NCI-H82 treated with DMSO at 0.1 percent for 48 hours (cell line): ENCODE results near the gene MXD1.
A peak's percentile ranks its signal among the peaks of the same experiment; 100 is the strongest.
"Not testable (repeated sequence)": the region's sequence is repeated elsewhere in the genome, so short reads cannot be mapped to it uniquely, and the experiment has no call there.

Experiments
- DNase-seq: peaks from one replicate; lab custom pipeline; 2025; ENCODE audit not compliant: unreplicated experiment; lab: John Stamatoyannopoulos, UW

MXD1 gene, protein sequence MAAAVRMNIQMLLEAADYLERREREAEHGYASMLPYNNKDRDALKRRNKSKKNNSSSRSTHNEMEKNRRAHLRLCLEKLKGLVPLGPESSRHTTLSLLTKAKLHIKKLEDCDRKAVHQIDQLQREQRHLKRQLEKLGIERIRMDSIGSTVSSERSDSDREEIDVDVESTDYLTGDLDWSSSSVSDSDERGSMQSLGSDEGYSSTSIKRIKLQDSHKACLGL

DNA sequence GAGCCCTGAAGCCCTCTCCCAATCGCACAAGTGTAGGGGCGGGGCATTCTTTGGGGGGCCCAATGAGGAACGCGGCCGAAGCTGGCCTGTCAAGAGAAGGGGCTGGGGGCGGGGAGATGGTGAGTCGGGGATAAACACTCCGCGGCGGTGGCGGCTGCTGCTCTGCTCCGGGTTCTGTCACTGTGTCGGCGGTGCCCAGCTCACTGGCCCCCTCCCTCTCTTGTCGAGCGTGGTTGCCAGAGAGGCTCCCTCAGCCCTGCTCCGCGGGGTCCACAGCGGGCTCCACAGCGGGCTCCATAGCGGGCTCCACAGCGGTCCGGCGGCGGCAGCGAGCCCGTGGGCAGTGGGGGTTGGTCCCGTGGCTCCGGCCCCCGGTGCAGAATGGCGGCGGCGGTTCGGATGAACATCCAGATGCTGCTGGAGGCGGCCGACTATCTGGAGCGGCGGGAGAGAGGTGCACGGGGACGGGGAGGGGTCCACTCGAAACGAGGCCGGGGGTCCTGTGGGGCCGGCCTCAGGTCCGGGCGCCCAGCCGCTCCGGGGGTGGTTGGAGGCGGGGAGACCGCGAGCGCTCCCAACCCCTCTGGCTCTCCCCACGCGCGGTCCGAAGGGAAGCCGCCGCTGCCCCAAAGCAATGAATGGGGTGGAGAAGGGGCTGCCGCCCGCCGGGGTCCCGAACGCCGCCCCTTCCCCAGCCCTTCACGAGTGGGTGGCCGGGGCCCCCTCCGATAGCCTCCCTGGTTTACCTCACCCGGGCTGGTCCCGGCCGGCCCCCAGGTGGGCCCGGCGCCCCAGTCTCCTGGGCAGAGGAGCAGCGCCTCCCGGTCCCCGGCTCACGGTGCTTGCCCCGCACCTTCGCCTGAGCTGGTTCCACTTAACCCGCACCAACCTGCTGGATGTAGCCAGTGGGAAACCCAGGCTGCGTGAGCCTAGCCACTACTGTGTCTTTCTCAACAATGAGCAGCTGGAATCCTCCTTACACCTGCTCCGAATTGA lies at the start of gene MXD1:
TSS of gene MXD1 (plus strand) at position 160 of the 996 bp plus-strand sequence. CDS start at position 382, 222 bp downstream.
- DNase-seq = no peak

DNA sequence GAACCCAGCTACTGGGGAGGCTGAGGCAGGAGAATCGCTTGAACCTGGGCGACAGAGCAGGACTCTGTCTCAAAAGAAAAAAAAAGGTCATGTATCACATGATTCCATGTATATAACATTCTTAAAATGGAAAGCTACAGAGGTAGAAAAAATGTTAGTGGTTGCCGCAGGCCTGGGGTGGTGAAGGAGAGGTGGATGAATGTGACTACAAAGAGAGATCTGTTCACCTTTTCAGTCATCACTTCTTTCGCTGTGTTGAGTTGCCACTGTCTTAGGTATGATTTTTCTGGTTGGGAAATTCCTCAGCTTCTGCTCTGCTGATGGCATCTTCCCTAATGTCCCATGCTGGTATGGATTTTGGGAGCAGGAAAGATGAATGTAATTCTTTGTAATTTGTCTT lies 26.5 kb upstream of the MXD1 start:
- DNase-seq = no peak

DNA sequence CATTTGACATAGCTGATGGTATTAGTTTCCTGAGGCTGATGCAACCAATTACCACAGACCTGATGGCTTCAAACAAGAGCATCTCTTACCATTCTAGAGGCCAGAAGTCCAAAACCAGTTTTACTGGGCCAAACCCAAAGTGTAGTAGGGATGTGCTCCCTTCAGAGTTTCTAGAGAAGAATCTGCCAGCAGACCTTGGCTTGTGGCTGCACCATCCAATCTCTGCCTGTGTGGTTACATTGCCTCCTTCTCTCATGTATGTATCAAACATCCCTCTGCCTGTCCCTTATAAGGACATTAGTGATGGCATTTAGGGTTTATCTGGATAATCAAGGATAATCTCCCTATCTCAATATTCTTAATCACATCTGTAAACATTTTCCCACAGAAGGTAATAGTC lies 25.6 kb upstream of the MXD1 start:
- no peak for DNase-seq

DNA sequence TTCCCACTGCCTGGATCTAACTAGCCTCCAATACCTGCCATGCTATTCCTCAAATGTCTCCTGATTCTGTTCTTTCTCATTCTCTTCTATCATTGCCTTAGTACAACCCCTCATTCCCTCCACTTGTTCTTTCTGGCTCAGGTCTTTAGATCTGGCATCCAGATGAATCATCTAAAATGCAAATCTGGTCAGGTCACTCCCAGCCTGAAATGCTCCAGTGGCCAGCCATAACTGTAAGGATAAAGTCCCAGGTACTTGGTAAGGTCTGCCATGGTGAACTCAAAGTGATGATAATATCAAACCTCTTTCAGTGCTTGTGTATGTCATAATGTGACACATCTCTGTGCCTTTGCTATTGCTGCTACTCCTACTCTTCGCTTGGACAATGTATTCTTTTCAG lies 24.0 kb upstream of the MXD1 start:
- DNase-seq = no peak

DNA sequence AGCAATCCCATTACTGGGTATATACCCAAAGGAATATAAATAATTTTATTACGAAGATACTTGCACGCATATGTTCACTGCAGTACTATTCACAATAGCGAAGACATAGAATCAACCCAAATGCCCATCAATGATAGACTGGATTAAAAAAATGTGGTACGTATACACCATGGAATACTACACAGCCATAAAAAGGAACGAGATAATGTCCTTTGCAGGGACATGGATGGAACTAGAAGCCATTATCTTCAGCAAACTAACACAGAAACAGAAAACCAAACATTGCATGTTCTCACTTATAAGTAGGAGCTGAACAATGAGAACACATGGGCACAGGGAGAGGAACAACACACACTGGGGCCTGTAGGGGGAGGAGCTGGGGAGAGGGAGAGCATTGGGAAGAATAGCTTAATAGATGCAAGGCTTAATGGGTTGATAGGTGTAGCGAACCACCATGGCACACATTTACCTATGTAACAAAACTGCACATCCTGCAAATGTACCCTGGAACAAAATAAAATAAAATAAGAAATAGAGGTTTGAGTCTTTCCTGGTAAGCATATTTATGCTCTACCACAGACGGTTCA lies 22.0 kb upstream of the MXD1 start:
- DNase-seq = not testable (repeated sequence)

DNA sequence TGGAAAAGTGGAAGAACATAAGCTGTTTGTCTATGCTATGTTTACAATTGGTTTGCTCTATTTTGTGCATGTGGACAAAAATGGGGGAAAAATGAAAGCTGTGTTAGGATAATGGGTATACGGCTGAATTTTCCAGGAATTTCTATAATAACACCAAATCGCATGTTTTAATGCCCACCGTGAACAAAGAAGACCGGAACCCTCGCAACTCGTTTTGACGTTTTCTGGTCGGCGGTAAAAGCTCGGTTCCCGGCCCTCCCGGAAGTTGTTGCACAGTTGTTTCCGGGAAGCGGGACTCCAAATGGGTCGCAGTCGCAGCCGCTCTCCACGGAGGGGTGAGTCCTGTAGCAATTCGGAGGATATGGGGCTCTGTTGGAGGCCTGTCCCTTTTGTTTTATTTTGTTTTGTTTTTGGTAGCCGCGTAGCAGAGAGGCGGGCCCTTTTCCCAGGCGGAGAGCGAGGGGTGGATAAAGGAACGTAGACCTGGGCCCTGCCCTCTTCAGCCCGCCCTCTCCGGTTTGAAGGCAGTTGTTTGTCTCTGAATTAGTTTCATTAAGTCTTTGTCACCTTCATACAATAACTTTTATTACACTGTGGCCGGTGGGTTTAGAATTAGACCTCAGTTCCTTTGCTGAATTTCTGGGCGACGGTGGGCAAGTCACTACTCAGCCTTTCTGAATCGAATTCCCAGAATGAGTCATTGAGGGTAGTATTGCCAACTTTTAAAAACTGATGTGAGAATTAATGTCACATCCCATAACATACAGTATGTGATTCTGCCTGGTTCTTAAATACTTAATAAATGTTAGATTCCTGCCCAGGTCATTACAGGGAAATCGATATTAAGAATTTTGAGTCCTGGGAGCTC lies 21.0 kb upstream of the MXD1 start, which contains the start of gene SNRNP27:
TSS of gene SNRNP27 (plus strand) at position 273 of the 868 bp plus-strand sequence. CDS start at position 302, 29 bp downstream.
- peak; percentile 45 for DNase-seq

DNA sequence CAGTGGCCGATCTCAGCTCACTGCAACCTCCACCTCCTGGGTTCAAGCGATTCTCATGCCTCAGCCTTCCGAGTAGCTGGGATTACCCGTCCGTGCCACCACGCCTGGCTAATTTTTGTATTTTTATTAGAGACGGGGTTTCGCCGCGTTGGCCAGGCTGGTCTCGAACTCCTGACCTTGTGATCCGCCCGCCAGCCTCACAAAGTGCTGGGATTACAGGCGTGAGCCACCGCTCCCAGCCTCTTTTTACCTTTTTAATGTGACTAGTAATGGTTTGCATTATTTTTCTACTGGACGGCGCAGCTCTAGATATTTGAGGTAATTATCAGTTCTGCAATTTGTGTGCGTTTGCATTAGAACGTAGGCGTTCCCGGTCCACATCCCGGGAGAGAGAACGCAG lies 20.2 kb upstream of the MXD1 start:
- DNase-seq = not testable (repeated sequence)

DNA sequence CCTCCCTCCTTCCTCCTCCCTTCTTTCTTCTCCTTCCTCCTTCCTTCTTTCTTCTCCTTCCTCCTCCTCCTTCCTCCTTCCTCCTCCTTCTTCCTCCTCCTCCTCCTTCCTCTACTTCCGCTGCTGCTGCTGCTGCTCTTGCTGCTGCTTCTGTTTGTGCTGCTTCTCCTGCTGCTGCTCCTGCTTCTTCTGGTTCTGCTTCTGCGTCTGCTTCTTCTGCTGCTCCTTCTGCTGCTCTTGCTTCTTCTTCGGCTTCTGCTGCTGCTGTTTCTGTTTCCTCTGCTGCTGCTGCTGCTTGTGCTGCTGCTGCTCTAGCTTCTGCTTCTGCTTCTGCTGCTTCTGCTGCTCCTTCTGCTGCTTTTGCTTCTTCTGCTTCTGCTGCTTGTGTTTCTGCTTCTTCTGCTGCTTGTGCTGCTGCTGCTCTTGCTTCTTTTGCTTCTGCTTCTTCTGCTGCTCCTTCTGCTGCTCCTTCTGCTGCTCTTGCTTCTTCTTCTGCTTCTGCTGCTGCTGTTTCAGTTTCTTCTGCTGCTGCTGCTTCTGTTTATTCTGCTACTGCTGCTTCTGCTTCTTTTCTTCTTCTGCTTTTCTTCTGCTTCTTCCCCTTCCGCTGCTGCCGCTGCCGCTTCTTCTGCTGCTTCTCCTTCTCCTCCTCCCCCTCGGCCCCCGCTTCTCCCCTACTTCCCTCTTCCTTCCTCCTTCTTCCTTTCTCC lies 12.5 kb upstream of the MXD1 start:
- DNase-seq = no peak

DNA sequence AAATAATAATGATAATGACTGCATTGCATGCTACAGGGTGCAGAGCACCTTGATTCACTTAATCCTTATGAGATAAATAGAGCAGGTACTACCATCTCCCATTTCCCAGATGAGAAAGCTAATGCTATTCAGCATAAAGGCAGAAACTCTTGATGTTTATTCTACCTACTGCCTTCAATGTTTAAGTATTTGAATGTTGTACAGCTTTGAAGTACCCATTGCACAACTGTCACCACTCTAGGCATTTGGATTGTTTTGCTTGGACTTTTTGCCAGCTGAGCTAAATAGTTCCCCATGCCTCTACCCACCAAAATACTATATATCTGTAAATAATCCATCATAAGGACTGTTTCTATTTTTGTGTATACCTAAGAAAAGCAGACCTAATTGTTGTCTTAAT lies 7.7 kb upstream of the MXD1 start:
- no peak for DNase-seq

DNA sequence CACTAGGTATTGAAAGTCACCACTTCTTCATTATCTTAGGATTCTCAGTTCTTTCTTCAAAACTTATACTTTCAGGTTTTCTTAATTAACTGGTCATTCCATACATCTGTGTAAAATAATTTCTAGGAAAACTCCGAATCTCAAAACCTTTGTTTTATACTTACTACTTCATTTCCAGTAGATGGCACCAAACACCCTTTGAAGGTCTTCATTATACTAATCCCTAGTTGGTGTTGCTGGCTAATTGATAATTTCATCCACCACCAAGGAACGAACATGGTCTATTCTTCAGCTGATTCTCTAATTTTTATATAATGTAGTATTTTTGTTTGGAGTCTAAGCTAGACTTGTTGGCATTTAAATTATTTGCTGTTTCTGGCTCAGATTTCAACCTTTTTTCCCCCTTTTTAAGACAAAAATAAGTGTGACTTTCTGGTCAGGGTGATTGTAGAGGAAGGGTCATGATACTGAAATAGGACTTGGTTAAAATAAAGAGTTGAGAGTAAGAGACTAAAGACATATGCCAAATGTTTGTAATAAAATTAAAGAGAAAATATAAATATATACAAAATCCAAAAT lies 2.8 kb upstream of the MXD1 start:
- DNase-seq = peak; percentile 60

DNA sequence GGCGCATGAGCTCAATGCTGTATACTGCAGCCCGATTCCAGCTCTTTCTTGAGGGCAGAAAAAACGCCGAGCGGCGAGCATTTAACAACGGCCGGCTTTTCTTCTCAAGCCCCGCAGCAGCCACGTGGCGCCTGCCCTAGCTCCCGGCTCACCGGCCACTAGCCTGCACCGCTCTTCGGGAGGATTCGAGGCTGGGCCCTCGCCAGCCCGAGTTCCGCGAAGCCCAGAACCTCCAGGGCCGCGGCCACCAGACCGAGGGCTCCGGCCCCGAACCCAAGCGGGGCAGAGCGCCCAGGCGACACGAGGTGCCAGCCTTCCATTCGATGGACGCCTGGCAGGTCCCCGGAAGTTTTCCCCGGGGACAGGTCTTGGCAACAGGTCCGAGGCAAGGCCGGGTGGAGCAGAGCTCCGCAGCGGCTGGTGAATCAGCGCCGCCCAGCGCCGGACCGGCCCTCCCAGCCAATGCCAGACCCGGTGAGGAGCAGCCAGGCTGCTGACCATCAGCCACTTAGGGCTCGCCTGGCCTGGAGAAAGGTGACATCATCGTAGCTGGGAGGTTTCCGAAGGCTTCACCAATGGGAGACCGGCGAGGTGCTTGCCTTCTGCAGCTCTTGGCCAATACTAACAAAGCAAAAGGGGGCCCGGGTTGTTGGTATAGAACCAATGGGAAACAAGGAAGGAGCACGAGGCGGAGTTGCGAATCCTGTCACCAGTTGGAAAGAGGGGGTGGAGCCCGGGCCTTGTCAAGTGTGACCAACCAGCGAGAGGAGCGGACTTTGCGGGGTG lies 552 bp upstream of the MXD1 start:
- DNase-seq = peak; percentile 100

DNA sequence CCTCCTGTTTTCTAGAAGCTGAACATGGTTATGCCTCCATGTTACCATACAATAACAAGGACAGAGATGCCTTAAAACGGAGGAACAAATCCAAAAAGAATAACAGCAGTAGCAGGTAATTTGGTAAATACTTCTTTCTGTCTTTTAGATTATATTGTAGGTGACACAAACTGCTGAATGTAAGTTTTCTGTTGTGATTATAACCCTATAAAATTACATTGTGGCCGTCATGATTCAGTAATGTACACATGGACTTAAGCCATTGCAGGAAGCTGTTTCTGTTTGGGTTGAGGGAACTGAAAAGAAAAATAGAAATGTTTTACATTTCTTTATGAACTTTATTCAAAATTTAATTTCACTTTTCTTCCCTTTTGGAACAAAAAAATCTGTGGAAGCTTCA lies 1.2 kb downstream of the MXD1 start:
- no peak for DNase-seq

DNA sequence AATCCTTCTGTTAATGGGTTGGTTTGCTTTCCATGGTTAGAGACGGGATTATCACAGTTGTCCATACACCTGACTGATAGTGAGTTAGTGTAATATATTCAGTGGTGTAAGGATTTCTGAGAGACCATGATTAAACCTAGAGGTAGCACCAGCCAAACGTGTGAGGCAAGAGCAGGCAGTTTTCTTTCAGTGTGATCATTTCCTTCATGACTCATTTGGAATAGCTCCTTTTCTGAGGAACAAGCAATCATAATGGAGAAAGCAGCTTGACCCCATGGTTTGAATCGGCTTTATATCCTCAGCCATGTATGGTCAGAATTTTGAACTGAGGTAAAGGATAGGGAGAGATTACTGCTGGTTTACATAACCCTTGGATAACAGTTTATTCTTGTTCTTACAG lies 2.9 kb downstream of the MXD1 start:
- DNase-seq = no peak

DNA sequence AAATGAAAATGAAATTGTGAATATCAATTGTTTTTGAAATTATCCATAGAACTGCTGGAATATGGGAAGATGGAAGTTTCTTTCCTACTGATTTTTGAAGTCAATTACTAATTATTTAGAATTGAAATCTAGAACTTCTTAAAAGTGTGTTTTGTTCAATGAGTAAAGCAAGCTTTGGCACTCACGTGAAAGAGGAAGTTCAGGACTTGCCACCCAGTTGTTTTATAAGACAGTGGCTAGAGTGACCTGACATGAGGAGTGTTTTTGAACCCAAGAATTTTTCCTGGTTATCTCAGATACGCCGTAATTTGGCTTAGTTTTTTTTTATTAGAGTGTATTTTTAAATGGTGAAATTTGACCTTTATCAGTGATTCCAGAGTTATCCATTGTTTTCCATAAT lies 3.5 kb downstream of the MXD1 start:
- DNase-seq = no peak

DNA sequence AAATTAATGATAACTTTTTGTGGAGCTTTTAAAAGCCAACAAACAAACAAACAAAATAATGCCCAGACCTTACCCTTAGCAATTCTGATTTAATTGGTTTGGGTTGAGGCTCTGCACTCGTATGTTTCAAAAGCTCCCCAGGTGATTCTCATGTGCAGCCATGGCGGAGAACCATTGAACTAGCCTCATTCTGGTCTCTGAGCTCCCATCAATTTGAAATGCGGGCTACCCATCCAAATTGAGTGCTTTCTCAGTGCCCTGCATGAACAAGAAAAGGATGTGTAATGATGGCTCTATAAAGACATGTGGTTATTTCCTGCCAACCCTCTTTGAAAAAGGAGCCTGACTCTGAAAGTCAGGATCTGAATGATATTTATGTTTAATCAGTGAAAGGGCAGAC lies 8.2 kb downstream of the MXD1 start:
- no peak for DNase-seq

DNA sequence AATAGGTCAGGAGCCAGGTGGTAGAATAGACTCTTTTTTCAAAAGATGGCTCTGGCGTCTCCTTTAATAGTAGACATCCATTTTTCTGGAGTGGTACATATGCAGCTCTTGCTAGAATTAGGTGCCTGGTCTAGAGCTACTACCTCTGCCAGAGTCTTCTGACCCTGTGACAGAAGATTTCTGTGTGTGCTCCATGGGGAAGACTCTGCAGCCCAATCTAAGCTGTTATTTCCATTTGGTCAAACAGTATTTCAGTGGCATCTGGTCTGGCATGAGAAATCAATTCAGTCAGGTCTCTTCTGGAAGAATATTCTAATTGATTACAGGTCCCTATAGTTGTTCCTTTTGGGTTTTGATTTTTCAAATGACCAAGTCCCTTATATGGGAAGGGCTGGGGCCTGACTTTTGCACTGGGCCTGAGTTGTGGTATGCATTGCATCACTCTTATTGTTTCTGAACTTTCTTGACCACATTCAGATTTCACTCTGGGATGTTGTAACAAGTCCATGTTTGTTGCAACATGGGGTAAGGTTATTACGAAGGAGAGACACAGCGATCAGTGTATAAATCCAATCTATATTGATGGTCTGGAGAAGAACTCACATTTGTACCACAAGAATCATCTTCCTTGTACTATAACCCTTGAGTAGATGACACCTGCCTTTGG lies 12.1 kb downstream of the MXD1 start:
- no peak for DNase-seq

DNA sequence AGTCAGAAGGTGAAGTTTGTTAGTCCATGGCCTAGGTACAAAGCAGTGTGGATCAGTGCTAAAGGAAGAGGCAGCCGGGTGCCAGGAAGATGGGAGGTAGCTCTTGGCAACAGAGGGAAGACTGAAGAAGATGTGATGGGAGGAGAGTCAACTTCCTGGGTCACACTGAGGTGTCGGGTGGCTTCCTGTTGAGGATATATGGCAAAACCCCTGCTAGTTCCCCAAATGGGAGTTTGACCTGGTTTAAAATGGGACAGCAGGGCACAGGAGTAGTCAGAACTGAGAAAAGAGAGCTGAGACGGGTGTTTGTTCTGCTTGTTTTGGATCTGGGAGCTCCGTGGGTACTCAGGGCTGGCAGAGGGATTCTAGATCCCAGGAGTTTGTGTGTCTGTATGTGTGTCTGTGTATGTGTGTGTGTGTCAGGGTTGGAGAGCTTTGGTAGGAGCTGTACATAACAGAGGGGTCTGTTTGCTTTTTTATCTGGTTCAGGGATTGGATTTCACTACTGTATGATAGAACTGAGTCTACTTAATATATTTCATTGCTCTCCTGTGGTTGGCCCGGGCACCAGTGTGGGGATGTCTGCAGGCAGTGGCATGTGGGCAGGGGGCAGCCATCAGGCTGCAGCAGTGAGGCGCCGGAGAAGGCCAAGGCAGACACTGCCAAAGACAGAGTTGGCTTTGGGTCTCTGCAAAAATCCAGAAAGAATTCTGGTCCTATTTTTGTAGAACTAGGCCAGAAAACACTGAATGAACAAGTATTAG lies 17.1 kb downstream of the MXD1 start:
- DNase-seq = no peak

DNA sequence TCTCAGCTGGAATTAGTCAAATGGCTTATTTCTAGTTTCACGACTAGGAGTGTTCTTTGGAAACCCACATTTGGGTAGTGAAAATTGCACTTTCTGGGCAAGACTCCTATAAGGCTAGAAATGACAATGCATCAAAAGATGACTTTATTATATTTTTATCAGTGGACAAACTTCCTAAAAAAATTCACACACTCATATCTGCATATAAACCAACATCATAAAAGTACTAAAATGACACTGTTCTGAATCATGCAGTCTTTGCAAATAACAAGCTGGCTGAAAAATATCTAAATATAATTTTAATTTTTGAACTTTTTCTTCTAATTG lies 17.6 kb downstream of the MXD1 start:
- no peak for DNase-seq
